Neuronal stem cell (in vitro differentiated cells): ENCODE measurements around the gene RCOR2.
"Not testable (repeated sequence)": the region's sequence is repeated elsewhere in the genome, so short reads cannot be mapped to it uniquely, and the experiment has no call there.

Source experiments
- DNase-seq: peaks from one replicate; pipeline ENCODE4 v3.0.0-alpha.2; 2013; ENCODE audit warnings: low spot score
- H2AFZ ChIP-seq: one replicate; pipeline ENCODE4 v1.6.1; 2013; ENCODE audit warnings: mild to moderate bottlenecking, low read length, inconsistent platforms
- H2AK5ac ChIP-seq: 2 replicates; pipeline ENCODE4 v1.6.1; 2013; ENCODE audit warnings: low read depth, mild to moderate bottlenecking, inconsistent platforms, low read length, moderate library complexity, mixed read lengths
- H2BK120ac ChIP-seq: 2 replicates; pipeline ENCODE4 v1.6.1; 2013; ENCODE audit warnings: low read depth, mild to moderate bottlenecking, inconsistent platforms, low read length, moderate library complexity, mixed read lengths
- H2BK12ac ChIP-seq: one replicate; pipeline ENCODE4 v1.6.1; 2013; ENCODE audit warnings: low read length, inconsistent platforms
- H2BK15ac ChIP-seq: 2 replicates; pipeline ENCODE4 v1.6.1; 2013; ENCODE audit warnings: mild to moderate bottlenecking, low read length, inconsistent platforms, mixed read lengths
- H2BK5ac ChIP-seq: one replicate; pipeline ENCODE4 v1.6.1; 2013; ENCODE audit warnings: inconsistent platforms, mild to moderate bottlenecking, low read length, moderate library complexity
- H3K14ac ChIP-seq: one replicate; pipeline ENCODE4 v1.6.1; 2013; ENCODE audit warnings: low read length, inconsistent platforms
- H3K18ac ChIP-seq: 2 replicates; pipeline ENCODE4 v1.6.1; 2013; ENCODE audit warnings: low read length, inconsistent platforms
- H3K23ac ChIP-seq: 2 replicates; pipeline ENCODE4 v1.6.1; 2013; ENCODE audit warnings: low read depth, mild to moderate bottlenecking, mixed read lengths, low read length, inconsistent platforms; ENCODE audit not compliant: poor library complexity
- H3K27ac ChIP-seq: replicated peaks from 3 replicates; pipeline ENCODE4 v1.5.1; 2013; ENCODE audit warnings: low read length, inconsistent platforms
- H3K27me3 ChIP-seq, 3 experiments: 2 replicates each; pipeline ENCODE4 v1.6.1; 2013; ENCODE audit warnings: low read length in 3 of 3, mild to moderate bottlenecking in 2 of 3, inconsistent platforms in 1 of 3, low read depth in 1 of 3, mixed read lengths in 1 of 3, moderate library complexity in 1 of 3; ENCODE audit not compliant: control insufficient read depth in 3 of 3, insufficient read depth in 3 of 3
- H3K36me3 ChIP-seq, 2 donors: replicated peaks in 1 of 2; 2 replicates each; pipeline ENCODE4 v1.6.1; 2013; ENCODE audit warnings: low read length in 2 of 2; ENCODE audit not compliant: control insufficient read depth in 2 of 2, insufficient read depth in 2 of 2
- H3K4ac ChIP-seq: 2 replicates; pipeline ENCODE4 v1.6.1; 2013; ENCODE audit warnings: inconsistent platforms, mild to moderate bottlenecking, low read length, moderate library complexity
- H3K4me1 ChIP-seq, 2 donors: 1 replicate in 1 of 2; 2 replicates in 1 of 2; pipeline ENCODE4 v1.6.1; 2013; ENCODE audit warnings: low read length in 2 of 2, low read depth in 1 of 2; ENCODE audit not compliant: control insufficient read depth in 2 of 2, insufficient read depth in 1 of 2
- H3K4me2 ChIP-seq: one replicate; pipeline ENCODE4 v1.6.1; 2013; ENCODE audit warnings: mild to moderate bottlenecking, low read length, inconsistent platforms; ENCODE audit not compliant: insufficient read depth, poor library complexity, severe bottlenecking
- H3K4me3 ChIP-seq, 2 donors: 2 replicates each; pipeline ENCODE4 v1.5.1; 2013; ENCODE audit warnings: low read length in 2 of 2, mild to moderate bottlenecking in 2 of 2, inconsistent platforms in 1 of 2, moderate library complexity in 1 of 2
- H3K79me1 ChIP-seq: one replicate; pipeline ENCODE4 v1.6.1; 2013; ENCODE audit warnings: low read depth, mild to moderate bottlenecking, inconsistent platforms, low read length, moderate library complexity
- H3K9ac ChIP-seq: one replicate; pipeline ENCODE4 v1.6.1; 2013; ENCODE audit warnings: mild to moderate bottlenecking, low read depth, low read length, inconsistent platforms; ENCODE audit not compliant: poor library complexity
- H3K9me3 ChIP-seq, 2 donors: replicated peaks in 1 of 2; 2 replicates each; pipeline versions ENCODE3 to v1.6.1; 2013; ENCODE audit warnings: low read length in 2 of 2, mild to moderate bottlenecking in 2 of 2, inconsistent platforms in 1 of 2, low read depth in 1 of 2, mixed read lengths in 1 of 2, moderate library complexity in 1 of 2; ENCODE audit not compliant: control insufficient read depth in 2 of 2, insufficient read depth in 1 of 2
- H4K8ac ChIP-seq: one replicate; pipeline ENCODE4 v1.6.1; 2013; ENCODE audit warnings: low read depth, mild to moderate bottlenecking, inconsistent platforms, low read length, moderate library complexity
- H4K91ac ChIP-seq: one replicate; pipeline ENCODE4 v1.6.1; 2013; ENCODE audit warnings: low read length, low read depth, mild to moderate bottlenecking, inconsistent platforms; ENCODE audit not compliant: poor library complexity
- WGBS, 2 donors: extraction: QIAGEN DNeasy Blood & Tissue Kit; methylation state at CpG; one replicate each; pipeline ENCODE4 v1.1.7; 2013; ENCODE audit warnings: missing lambda C conversion rate in 2 of 2, mixed read lengths in 1 of 2; ENCODE audit not compliant: insufficient read length in 2 of 2, insufficient replicate concordance in 1 of 2; ENCODE audit errors: extremely low coverage in 2 of 2; 5-methylcytosine and 5-hydroxymethylcytosine counted together

Gene RCOR2

DNA sequence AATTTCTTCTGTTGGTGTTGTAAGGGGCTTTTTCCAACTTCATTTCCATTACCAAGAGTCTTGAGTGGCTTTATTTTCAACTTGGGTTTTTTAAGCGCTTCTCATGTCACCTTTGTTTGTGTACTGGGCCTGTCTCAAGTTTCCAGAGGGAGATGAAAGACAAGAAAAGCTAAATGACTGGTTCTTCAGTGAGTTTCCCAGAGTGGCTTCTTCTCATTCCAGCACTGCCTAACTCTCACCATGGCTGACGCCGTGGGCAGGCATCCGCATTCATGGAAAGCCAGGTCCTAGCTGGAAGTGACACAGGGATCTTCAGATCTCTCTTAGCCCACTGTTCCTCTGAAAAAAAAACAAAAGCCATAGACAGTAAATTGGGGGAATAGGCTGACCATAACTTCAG is 49.5 kb downstream of the RCOR2 start:
- no peak overlapping the region for H2AFZ ChIP-seq
- H4K8ac ChIP-seq: no peak overlapping the region
- H3K79me1 ChIP-seq: peaks cover 13% of the 10 kb centered on the region
- H3K9ac ChIP-seq: no peak overlapping the region
- peaks cover 9 to 13% of the 10 kb centered on the region in 2 donors for H3K4me1 ChIP-seq
- no peak overlapping the region for H3K27ac ChIP-seq
- no peak overlapping the region for H2AK5ac ChIP-seq
- H2BK5ac ChIP-seq: no peak overlapping the region
- no peaks in the 10 kb centered on the region for H3K27me3 ChIP-seq
- H2BK15ac ChIP-seq: no peak overlapping the region
- H2BK12ac ChIP-seq: no peak overlapping the region
- no peak overlapping the region for H3K4ac ChIP-seq
- H3K9me3 ChIP-seq: no peaks in the 10 kb centered on the region
- peaks cover 2 to 18% of the 10 kb centered on the region in 2 donors for H3K36me3 ChIP-seq
- WGBS, 2 donors: no CpG with 5 or more reads among the region's 4 CpGs
- DNase-seq: no peak
- no peak overlapping the region for H3K14ac ChIP-seq
- no peak overlapping the region for H3K23ac ChIP-seq
- no peak overlapping the region for H4K91ac ChIP-seq
- H3K18ac ChIP-seq: no peak overlapping the region
- no peak overlapping the region for H2BK120ac ChIP-seq
- H3K4me3 ChIP-seq: no peak overlapping the region
- H3K4me2 ChIP-seq: no peak overlapping the region

DNA sequence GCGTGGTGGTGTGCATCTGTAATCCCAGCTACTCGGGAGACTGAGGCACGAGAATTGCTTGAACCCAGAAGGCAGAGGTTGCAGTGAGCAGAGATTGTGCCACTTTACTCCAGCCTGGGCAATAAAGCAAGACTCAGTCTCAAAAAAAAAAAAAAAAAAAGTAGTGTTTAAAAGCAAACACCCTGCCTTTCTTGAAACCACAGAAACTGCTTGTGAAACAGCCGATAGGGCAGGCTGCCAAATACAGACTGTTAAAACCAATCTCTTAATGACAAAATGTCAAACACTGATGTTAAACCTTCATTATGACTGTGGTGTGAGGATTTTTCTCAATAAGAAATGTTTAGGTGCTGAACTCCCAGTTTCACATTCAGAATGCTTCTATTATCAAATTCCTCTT is 50.8 kb downstream of the RCOR2 start:
- H3K4ac ChIP-seq: no peak overlapping the region
- H3K18ac ChIP-seq: no peak overlapping the region
- no peak overlapping the region for H3K9ac ChIP-seq
- H2BK15ac ChIP-seq: no peak overlapping the region
- no peak overlapping the region for H2AK5ac ChIP-seq
- H2BK120ac ChIP-seq: no peak overlapping the region
- H4K91ac ChIP-seq: no peak overlapping the region
- no peak overlapping the region for H3K4me3 ChIP-seq
- no peak overlapping the region for H3K4me2 ChIP-seq
- H2AFZ ChIP-seq: no peak overlapping the region
- H3K4me1 ChIP-seq: peaks cover 3 to 9% of the 10 kb centered on the region in 2 donors
- H3K9me3 ChIP-seq: no peaks in the 10 kb centered on the region
- no peak overlapping the region for H3K27ac ChIP-seq
- no CpG with 5 or more reads among the region's 4 CpGs for WGBS, 2 donors
- no peak overlapping the region for H2BK5ac ChIP-seq
- no peak for DNase-seq
- no peak overlapping the region for H3K23ac ChIP-seq
- no peak overlapping the region for H3K14ac ChIP-seq
- no peak overlapping the region for H2BK12ac ChIP-seq
- peaks cover 13% of the 10 kb centered on the region for H3K79me1 ChIP-seq
- no peaks in the 10 kb centered on the region for H3K27me3 ChIP-seq
- no peak overlapping the region for H4K8ac ChIP-seq
- H3K36me3 ChIP-seq: peaks cover 4 to 26% of the 10 kb centered on the region in 2 donors

DNA sequence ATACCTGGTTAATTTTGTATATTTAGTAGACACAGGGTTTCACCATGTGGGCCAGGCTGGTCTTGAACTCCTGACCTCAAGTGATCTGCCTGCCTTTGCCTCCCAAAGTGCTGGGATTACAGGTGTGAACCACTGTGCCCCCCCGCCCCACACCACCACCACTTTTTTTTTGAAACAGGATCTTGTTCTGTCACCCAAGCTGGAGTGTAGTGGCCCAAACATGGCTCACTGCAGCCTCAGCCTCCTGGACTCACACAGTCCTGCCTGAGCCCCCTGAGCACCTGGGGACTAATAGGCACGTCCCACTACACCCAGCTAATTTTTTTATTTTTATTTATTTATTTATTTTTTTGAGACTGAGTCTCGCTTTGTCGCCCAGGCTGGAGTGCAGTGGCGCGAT is 53.3 kb downstream of the RCOR2 start:
- not testable (repeated sequence) for H3K14ac ChIP-seq, H4K91ac ChIP-seq, H2BK120ac ChIP-seq, H2AFZ ChIP-seq, H2BK15ac ChIP-seq, H2BK5ac ChIP-seq, H3K18ac ChIP-seq, H3K23ac ChIP-seq, H2AK5ac ChIP-seq, H2BK12ac ChIP-seq, H3K4me1 ChIP-seq, H3K27me3 ChIP-seq, H3K4me3 ChIP-seq, H3K4ac ChIP-seq, H3K79me1 ChIP-seq, H4K8ac ChIP-seq, H3K4me2 ChIP-seq, H3K9ac ChIP-seq, H3K27ac ChIP-seq, DNase-seq, H3K9me3 ChIP-seq
- WGBS, 2 donors: no CpG with 5 or more reads among the region's 6 CpGs
- peaks cover 4 to 23% of the 10 kb centered on the region in 2 donors for H3K36me3 ChIP-seq

DNA sequence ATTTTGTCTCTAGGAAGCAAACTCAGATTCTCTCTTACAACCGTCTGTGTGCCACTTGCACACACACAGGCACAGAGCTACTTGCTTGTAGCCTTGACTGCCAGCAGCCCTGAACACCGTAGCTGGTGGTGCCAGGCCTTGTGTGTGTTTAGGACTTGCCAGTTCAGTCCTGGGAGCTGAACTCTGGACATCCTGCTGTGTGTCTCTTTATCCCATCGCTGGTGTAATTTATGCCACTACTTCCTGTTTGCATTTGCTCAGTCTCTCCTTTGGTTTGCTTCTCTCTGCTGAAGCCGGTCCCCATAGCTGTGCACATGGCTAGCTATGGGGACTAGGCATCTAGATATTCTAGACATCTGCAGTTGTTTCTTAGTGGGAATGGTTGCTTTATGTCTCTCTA is 54.0 kb downstream of the RCOR2 start:
- H3K36me3 ChIP-seq: peaks cover 4 to 19% of the 10 kb centered on the region in 2 donors
- H3K27me3 ChIP-seq: no peaks in the 10 kb centered on the region
- H2BK12ac ChIP-seq: no peak overlapping the region
- no peak overlapping the region for H3K23ac ChIP-seq
- H2BK5ac ChIP-seq: no peak overlapping the region
- peaks cover 3 to 9% of the 10 kb centered on the region in 2 donors for H3K4me1 ChIP-seq
- peaks cover 6% of the 10 kb centered on the region for H3K79me1 ChIP-seq
- H3K4me3 ChIP-seq: no peak overlapping the region
- H3K9me3 ChIP-seq: no peaks in the 10 kb centered on the region
- no peak overlapping the region for H3K4ac ChIP-seq
- H2BK120ac ChIP-seq: no peak overlapping the region
- H2BK15ac ChIP-seq: no peak overlapping the region
- no CpG with 5 or more reads among the region's 4 CpGs for WGBS, 2 donors
- no peak overlapping the region for H4K8ac ChIP-seq
- no peak overlapping the region for H3K4me2 ChIP-seq
- no peak overlapping the region for H2AK5ac ChIP-seq
- H3K27ac ChIP-seq: no peak overlapping the region
- no peak overlapping the region for H3K9ac ChIP-seq
- H2AFZ ChIP-seq: no peak overlapping the region
- H3K14ac ChIP-seq: no peak overlapping the region
- DNase-seq: no peak
- H3K18ac ChIP-seq: no peak overlapping the region
- H4K91ac ChIP-seq: no peak overlapping the region
